Sigmoid colon (tissue), 7 donors: Measurements from ENCODE around the gene IRF6. TPM values are rescaled to one million over a fixed set of nuclear protein-coding genes. Genes with fewer than 3 reads are reported as not detected.
A peak's percentile ranks its signal among the peaks of the same experiment; 100 is the strongest.

Experiments
- DNase-seq: peaks from one replicate; pipeline ENCODE4 v3.0.0-alpha.2; 2019
- H3K27ac ChIP-seq, 4 donors: fragments of 200-600 bp; sonication (generic); one replicate each; pipeline ENCODE4 v1.5.1; 2016 to 2019; ENCODE audit warnings: mild to moderate bottlenecking in 1 of 4
- H3K27me3 ChIP-seq, 3 donors: fragments of 200-600 bp; sonication (generic); one replicate each; pipeline ENCODE4 v1.5.1; 2019; ENCODE audit warnings: mild to moderate bottlenecking in 1 of 3
- H3K36me3 ChIP-seq, 4 donors: fragments of 200-600 bp; sonication (generic); one replicate each; pipeline ENCODE4 v1.5.1; 2016 to 2019
- H3K4me1 ChIP-seq, 4 donors: fragments of 200-600 bp; sonication (generic); one replicate each; pipeline ENCODE4 v1.5.1; 2017 to 2019
- H3K4me3 ChIP-seq, 4 donors: fragments of 200-600 bp; sonication (generic); one replicate each; pipeline ENCODE4 v1.5.1; 2017 to 2019; ENCODE audit warnings: mild to moderate bottlenecking in 2 of 4, moderate library complexity in 1 of 4
- H3K9me3 ChIP-seq, 4 donors: fragments of 200-600 bp in 3 of 4; sonication (generic) in 3 of 4; one replicate each; pipeline versions ENCODE4 v1.5.1 to v1.6.1; 2013 to 2019
- CTCF ChIP-seq, 4 experiments: fragments of 450-650 bp in 3 of 4; fragments of 200-600 bp in 1 of 4; IDR thresholded peaks; one replicate each; pipeline ENCODE4 v1.5.1; 2016 to 2019; ENCODE audit warnings: antibody characterized with exemption in 4 of 4, mild to moderate bottlenecking in 3 of 4, moderate library complexity in 2 of 4
- EP300 ChIP-seq, 4 donors: sonication (generic); formaldehyde crosslinking; IDR thresholded peaks; one replicate each; pipeline ENCODE4 v1.6.1; 2017; ENCODE audit warnings: antibody characterized with exemption in 4 of 4
- POLR2A ChIP-seq, 2 donors: fragments of 450-650 bp; IDR thresholded peaks; one replicate each; pipeline ENCODE4 v1.6.1; 2016; ENCODE audit warnings: antibody characterized with exemption in 2 of 2, mild to moderate bottlenecking in 2 of 2, moderate library complexity in 2 of 2
- POLR2AphosphoS5 ChIP-seq, 4 donors: sonication (generic); formaldehyde crosslinking; IDR thresholded peaks; one replicate each; pipeline ENCODE4 v1.6.1; 2017; ENCODE audit warnings: antibody characterized with exemption in 4 of 4
- WGBS, 2 donors: extraction: QIAGEN DNeasy Blood & Tissue Kit; methylation state at CpG; one replicate each; pipeline ENCODE4 v1.1.7; 2013; 5-methylcytosine and 5-hydroxymethylcytosine counted together
- intact Hi-C: fragments of 100-400 bp; cut with DNase I; formaldehyde crosslinking; loops from one replicate; pipeline ENCODE4 v1.15.1; 2023
- polyA plus RNA-seq, 3 donors: library from polyadenylated mRNA; stranded (reverse); fragments of 200-250 nt; gene quantifications; one replicate each; pipeline ENCODE4 v1.2.3, GENCODE V29; 2013
- total RNA-seq, 4 donors: library from RNA; depleted of rRNA; stranded (reverse); fragments of >200 nt; gene quantifications; one replicate each; pipeline ENCODE4 v1.1.0, GENCODE V29; 2016
- donor health status: healthy with polysubstance abuse.
- donor health status: Bipolar disorder and iron deficiency.
- donor health status: healthy.

The IRF6 gene
- total and polyA plus RNA-seq, 7 donors, result 0.28 to 58.5 (median 1.1) TPM

- H3K36me3 ChIP-seq, result no peaks in the 10 kb centered on the region
- H3K4me3 ChIP-seq, result peak within 1 kb of the TSS; percentile 61 to 63 (median 62)
- intact Hi-C loops, result loop anchor here (1.0 to 2.0 kb wide), 2 partner anchors 16 to 43 kb away; partner anchors contain the start of gene UTP25
- H3K27ac ChIP-seq, result peak within 1 kb of the TSS; percentile 81 to 90 (median 86)
- no peaks in the 10 kb centered on the region for H3K27me3 ChIP-seq
- H3K9me3 ChIP-seq, result no peaks in the 10 kb centered on the region
- 3% methylated on average over 48 of the region's 48 CpGs for WGBS, 2 donors
- peak; percentile 99 for DNase-seq
- peaks cover 0 to 28% (median 27%) of the 10 kb centered on the region in 4 donors for H3K4me1 ChIP-seq
- peak; percentile 42 to 61 for TF ChIP-seq POLR2A (IDR thresholded peaks at IDR 0.05)
- TF ChIP-seq CTCF (IDR thresholded peaks at IDR 0.05), result no peak
- TF ChIP-seq EP300 (IDR thresholded peaks at IDR 0.05), result peak in 1 of 4 donors; percentile 67
- TF ChIP-seq POLR2AphosphoS5 (IDR thresholded peaks at IDR 0.05), result peak; percentile 53 to 92 (median 88)
Measured at GRCh38 chr1:209784265-209785169, 21.4 kb downstream of the IRF6 start, which contains the start of gene C1orf74. Gene C1orf74 (minus strand): TSS chr1:209784559. CDS start chr1:209783634, 925 bp downstream.

- Histone ChIP-seq H3K4me3 (peak overlapping the region in 2 of 4 donors; percentile 62 to 63), H3K4me1 (peaks cover 0 to 27% (median 26%) of the 10 kb centered on the region in 4 donors), H3K9me3 (no peaks in the 10 kb centered on the region), H3K36me3 (no peaks in the 10 kb centered on the region), H3K27ac (no peak overlapping the region), H3K27me3 (no peaks in the 10 kb centered on the region)
- TF ChIP-seq CTCF (IDR thresholded peaks at IDR 0.05) (no peak), POLR2AphosphoS5 (IDR thresholded peaks at IDR 0.05) (no peak), POLR2A (IDR thresholded peaks at IDR 0.05) (no peak), EP300 (IDR thresholded peaks at IDR 0.05) (no peak)
- WGBS, 2 donors, result 50 to 67% methylated on average over 6 of the region's 6 CpGs
- intact Hi-C loops, result no loop called here
- no peak for DNase-seq
Measured at GRCh38 chr1:209783386-209783785, 22.6 kb downstream of the IRF6 start.

- intact Hi-C loops, result no loop called here
- no peaks in the 10 kb centered on the region for H3K27me3 ChIP-seq
- H3K36me3 ChIP-seq, result no peaks in the 10 kb centered on the region
- TF ChIP-seq EP300 (IDR thresholded peaks at IDR 0.05), result no peak
- no peak for TF ChIP-seq CTCF (IDR thresholded peaks at IDR 0.05)
- TF ChIP-seq POLR2A (IDR thresholded peaks at IDR 0.05), result no peak
- no peak for TF ChIP-seq POLR2AphosphoS5 (IDR thresholded peaks at IDR 0.05)
- peaks cover 0 to 11% (median 9%) of the 10 kb centered on the region in 4 donors for H3K4me1 ChIP-seq
- no peak for DNase-seq
- H3K27ac ChIP-seq, result no peak overlapping the region
- 28 to 75% methylated on average over 4 of the region's 4 CpGs for whole genome bisulfite sequencing, 2 donors
- H3K9me3 ChIP-seq, result no peaks in the 10 kb centered on the region
- no peak overlapping the region for H3K4me3 ChIP-seq
Measured at GRCh38 chr1:209780268-209780667, 25.7 kb downstream of the IRF6 start.

- Histone ChIP-seq H3K4me3 (no peak overlapping the region), H3K9me3 (no peaks in the 10 kb centered on the region), H3K36me3 (no peaks in the 10 kb centered on the region), H3K4me1 (peaks cover 0 to 1% (median under 1%) of the 10 kb centered on the region in 4 donors), H3K27me3 (no peaks in the 10 kb centered on the region), H3K27ac (no peak overlapping the region)
- intact Hi-C loops, result no loop called here
- DNase-seq, result no peak
- 98% methylated on average over 1 of the region's 1 CpG for WGBS, 2 donors
- TF ChIP-seq POLR2A (IDR thresholded peaks at IDR 0.05), result no peak
- TF ChIP-seq CTCF (IDR thresholded peaks at IDR 0.05), result no peak
- TF ChIP-seq EP300 (IDR thresholded peaks at IDR 0.05), result no peak
- TF ChIP-seq POLR2AphosphoS5 (IDR thresholded peaks at IDR 0.05), result no peak
Measured at GRCh38 chr1:209778102-209778501, 27.8 kb downstream of the IRF6 start.
